NCI-H446 treated with DMSO at 0.1 percent for 48 hours (cell line): ENCODE measurements around the gene CXCL12.

Experiments used
- DNase-seq: peaks from one replicate; lab custom pipeline; 2025; lab: John Stamatoyannopoulos, UW

Gene CXCL12

DNA sequence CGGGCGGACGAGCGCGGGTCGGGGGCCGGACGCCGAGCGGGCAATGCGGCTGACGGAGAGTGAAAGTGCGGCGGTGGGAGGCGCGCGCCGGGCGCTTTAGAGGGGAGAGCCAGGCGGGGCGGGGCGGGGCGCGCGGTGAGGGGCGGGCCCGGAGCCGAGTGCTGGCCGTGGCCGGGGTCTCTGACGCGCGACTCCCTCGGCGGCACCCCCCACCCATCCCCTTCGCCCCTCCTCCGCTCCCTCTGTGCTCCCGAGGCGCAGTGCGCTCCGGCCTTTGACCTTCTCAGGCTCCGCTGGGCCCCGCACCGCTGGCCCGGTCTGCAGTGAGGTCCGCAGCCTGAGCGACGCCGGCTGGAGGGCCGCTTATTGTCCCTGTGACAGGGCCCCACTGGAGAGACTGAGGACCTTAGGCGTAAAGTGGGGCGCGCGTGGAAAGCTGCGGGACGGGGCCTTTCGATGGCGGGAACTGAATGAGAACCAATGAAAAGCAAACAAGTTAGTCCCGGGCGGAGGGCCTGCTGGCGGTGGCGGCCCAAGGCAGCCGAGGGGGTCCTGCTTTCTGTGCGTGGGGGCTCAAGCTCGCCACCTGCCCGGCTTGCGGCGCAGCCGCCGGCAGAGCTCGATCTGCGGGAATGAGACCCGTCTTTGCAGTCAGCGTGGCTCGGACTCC lies at the start of gene CXCL12:
Gene CXCL12 (minus strand): TSS at position 72 of the 670 bp plus-strand sequence. CDS start 92 bp downstream, outside the sequence.
- no peak for DNase-seq

- no peak for DNase-seq
These were observed 42.6 kb upstream of the CXCL12 start for GRCh38 chr10:44427479-44427878.

- DNase-seq, result no peak
These were observed 42.1 kb upstream of the CXCL12 start for GRCh38 chr10:44427037-44427436.

GRCh38 chr10:44426247-44427034 lies 41.5 kb upstream of the CXCL12 start:
- no peak for DNase-seq

DNA sequence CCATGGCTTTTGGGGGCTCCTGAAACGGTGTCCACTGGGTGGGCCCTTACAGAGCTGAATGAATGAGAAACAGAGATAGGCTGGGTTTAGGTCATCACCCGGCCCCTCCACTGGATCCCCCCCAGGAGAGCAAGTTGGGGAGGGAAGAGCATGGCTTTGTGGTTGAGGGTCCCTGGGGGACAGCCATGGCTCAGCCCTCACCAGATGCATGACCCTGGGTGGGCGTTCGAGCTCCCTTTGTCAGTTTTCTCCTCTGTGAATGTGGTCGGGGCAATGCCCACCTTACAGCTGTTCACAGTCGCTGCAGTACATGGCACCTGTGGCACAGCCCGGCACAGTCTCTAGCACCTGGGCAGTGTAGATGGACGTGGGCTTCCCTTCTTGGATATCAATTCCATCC lies 40.6 kb upstream of the CXCL12 start:
- no peak for DNase-seq

DNA sequence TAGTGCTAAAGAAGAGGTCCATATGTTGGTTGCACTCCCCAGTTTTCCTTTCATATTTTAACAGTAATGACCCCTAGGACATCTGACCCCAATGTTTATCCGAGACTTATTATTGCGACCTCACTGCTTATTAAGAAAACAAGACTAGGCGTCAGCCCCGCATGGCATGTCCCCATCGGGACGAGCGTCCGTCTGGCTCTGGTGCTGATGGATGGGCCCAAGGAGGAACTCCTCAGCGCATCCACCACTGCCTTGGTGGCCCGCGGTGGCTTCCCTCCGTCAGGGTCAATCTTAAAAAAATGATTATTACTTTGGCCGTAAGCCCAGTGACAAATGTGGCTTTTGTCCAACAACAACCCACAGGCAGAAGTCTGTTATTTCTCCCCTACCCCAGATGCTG lies 40.1 kb upstream of the CXCL12 start:
- no peak for DNase-seq

DNA sequence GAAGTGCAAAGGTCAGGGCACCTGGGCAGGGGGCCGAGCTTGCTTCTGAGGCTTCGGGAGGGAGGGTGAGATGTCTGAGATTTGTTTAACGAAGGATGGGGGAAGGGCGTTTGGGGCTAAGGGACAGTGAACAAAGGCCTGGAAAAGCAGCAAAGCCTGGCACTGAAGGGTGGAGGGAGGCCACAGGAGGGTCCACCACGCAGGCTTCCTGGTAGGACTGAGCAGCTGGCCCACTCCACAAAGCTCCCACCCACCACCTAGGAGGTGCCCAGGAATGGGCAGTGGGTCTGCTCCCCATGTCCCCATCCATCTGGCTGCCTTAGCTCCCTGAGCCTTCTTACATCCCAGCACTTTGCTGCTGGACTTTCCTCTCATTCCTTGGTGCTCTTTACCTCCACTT lies 39.4 kb upstream of the CXCL12 start:
- no peak for DNase-seq

DNA sequence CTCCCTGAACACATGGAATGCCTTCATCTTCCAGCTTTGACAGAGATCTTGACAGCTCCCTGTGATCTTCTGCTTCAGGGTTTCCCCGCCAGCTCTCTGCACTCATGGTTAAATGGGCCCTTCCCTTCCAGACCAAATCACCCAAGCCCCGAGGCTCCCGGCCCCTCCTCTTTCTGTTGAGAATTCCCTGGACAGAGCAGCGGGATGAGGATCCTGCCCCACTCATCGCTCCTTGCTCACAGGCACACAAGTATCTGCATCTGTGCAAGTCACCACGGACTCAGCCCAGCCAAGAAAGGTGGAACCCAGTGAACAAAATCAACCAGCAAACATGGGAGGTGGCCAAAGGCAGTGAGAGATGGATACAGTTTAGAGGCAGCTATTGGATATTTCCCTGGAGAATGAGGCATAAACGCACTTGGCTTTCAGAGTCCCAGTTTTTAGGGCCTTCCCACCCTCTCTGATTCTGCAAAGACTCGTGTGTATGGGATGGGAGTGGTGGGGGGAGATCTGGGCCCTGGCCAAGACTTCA lies 37.7 kb upstream of the CXCL12 start:
- peak; percentile 53 for DNase-seq

DNA sequence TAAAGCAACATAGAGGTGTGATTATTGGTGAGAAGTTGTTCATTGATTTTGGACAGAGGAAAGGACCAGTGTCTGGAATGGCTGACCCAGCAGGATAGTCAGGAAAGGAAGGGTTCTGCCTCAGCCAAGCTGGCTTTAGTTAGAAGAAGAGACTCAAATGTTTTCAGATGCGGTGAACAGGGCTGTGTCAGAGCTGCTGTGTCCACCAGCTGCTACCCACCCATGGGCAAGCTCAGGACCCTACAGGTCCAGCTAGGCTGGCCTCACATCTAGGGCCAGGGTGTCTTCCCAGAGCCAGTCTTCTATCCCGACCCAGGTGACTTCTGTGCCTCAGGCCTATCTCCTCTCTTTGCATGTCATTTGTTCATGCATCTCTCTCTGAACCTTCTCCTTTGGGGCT lies 37.3 kb upstream of the CXCL12 start:
- DNase-seq, result no peak

- no peak for DNase-seq
These were observed 35.1 kb upstream of the CXCL12 start for GRCh38 chr10:44419790-44420549.

- no peak for DNase-seq
These were observed 33.7 kb upstream of the CXCL12 start for GRCh38 chr10:44418637-44419036.

GRCh38 chr10:44417761-44418160 lies 32.9 kb upstream of the CXCL12 start:
- no peak for DNase-seq

- no peak for DNase-seq
These were observed 32.0 kb upstream of the CXCL12 start for GRCh38 chr10:44416936-44417335.

DNA sequence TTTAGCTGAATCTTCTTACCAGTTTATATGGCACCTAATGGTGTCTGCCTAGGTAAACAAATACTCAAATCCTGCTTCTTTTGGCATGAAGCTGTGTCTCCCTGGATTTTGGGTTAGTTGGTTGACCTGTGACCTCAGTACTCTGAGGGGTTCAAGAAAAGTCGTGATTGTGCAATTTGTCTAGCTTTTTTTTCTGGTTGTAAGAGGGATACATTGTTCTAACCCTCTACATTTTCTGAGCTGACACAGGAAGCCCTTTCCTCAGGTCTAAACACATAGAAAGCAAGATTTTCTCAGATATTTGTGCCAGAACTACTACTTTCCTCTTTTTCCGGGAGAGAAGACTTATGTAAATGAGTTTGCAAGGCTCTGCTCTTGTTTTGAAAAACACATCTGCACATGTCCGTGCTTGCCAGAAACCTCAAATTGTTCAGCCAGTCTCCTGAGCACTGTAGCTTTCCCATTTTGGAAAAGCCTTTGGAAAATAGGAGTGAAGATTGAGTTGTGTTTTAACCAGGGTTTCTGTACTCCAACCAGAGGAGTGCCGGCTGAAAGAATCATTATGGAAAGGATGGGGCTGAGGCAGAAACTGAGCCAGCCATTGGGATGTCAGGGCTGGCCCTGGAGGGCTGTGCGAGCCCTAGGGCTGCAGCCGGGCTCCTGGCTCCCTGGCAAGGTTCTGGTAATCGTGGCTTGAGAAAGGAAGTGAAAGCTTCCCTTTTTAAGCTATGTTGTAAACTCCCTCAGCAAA lies 31.3 kb upstream of the CXCL12 start:
- DNase-seq, result no peak

GRCh38 chr10:44415121-44415520 lies 30.2 kb upstream of the CXCL12 start:
- DNase-seq, result no peak

DNA sequence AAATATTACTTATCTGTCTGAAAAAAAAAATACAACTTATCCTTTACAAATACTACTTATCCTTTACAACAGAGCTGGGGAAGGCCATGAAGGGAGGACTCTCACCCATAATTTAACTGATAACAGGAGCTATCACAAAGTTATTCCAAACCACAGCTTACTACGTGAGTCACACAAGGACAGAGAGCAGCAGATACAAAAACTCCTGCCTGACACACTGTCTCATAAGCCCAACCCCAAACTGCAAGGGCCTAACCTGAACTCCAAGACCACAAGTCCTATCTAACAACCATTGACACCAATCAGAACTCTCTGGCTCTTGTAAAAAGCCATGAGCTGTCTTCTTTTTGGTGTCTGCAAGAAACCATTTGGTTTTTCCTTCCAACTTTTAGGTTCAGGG lies 28.5 kb upstream of the CXCL12 start:
- DNase-seq, result no peak

DNA sequence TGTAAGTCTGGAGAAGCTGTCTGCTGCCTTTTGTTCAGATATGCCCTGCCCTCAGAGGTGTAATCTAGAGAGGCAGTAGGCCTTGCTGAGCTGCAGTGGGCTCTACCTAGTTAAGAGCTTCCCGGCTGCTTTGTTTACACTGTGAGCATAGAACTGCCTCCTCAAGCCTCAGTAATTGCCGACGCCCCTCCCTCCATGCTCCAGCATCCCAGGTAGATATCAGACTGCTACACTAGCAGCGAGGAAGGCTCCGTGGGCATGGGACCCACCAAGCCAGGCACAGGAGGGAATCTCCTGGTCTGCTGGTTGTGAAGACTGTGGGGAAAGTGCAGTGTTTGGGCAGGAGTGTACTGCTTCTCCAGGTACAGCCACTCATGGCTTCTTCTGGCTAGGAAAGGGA lies 26.4 kb upstream of the CXCL12 start:
- no peak for DNase-seq

DNA sequence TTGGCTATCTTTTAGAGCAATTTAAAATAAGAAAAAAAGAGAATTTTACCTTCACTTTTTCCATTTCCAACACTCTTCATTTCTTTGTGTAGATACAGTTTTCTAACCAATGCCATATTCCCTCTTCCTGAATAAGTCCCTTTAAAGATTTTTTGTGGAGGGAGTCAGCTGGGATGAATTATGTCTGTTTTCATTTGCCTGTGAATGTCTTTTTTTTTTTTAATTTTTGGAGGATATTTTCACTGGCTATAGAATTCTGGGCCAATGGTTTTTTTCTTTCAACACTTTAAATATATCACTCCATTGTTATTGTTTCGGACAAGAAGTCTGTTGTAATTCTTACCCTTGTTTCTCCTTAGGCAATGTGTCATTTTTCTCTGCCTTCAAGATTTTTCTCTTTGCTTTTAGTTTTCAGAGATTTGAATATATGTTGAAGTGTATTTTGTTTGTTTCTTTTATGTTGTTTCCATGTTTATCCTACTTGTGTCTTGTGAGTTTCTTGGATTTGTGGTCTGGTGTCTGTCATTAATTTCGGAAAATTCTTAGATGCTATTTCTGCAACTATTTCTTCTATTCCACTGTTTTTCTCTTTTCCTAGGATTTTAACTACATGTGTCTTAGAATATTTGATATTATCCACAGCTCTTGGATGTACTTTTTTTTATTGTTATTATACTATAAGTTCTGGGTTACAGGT lies 20.0 kb upstream of the CXCL12 start:
- DNase-seq, result no peak

DNA sequence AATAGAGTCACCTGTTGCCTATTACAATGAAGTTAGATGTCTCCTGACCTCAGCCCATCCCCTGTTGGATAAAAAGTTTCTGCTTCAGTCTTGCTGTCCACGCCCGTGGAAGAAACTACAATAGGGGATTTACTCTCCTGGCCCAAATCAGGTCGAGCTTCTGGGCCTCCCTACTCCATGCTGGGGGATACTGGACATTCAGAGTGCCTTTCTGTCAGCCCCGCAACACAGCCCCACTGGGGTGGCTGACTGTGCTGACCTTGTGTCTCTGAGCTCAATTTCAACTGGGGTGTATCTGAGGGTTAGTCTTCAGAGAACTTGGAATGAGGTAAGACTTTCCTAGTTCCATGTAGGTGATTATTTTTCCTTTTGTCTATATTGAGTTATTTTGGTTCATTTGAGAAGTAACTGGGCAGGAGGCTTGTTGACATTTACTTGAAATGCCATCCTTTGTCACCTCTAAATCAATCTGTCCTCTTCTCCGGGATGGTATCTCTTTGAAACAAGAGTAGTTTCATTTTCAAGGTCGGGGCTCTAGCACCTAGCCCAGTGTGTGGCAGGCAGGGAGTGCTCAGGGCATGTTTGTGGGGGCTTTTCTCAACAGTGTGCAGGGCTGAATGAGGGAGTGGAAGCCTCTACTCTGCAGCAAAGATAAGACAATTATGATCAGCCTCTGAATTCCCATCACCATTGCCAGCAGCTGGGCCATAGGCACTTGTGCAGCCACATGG lies 17.7 kb upstream of the CXCL12 start:
- DNase-seq, result no peak

- DNase-seq, result no peak
These were observed 15.6 kb upstream of the CXCL12 start for GRCh38 chr10:44400541-44400940.
